Right kidney (tissue), 1 donor: Measurements from ENCODE around the gene CIBAR2.

ENCODE experiments used
- DNase-seq: peaks from one replicate; pipeline ENCODE4 v3.0.0-alpha.2; 2016

Gene CIBAR2

GRCh38 chr16:85083051-85083639, 29.1 kb downstream of the CIBAR2 start:
- DNase-seq = no peak

GRCh38 chr16:85082173-85083050, 29.9 kb downstream of the CIBAR2 start:
- peak; percentile 64 for DNase-seq

- DNase-seq = no peak
These were observed 30.5 kb downstream of the CIBAR2 start for GRCh38 chr16:85081765-85082164.

- no peak for DNase-seq
These were observed 31.2 kb downstream of the CIBAR2 start for GRCh38 chr16:85081038-85081437.

GRCh38 chr16:85079785-85080570, 32.3 kb downstream of the CIBAR2 start:
- no peak for DNase-seq

- DNase-seq = no peak
These were observed 33.3 kb downstream of the CIBAR2 start for GRCh38 chr16:85078952-85079351.

GRCh38 chr16:85078226-85078625, 34.0 kb downstream of the CIBAR2 start:
- DNase-seq = no peak

- DNase-seq = no peak
These were observed 34.6 kb downstream of the CIBAR2 start for GRCh38 chr16:85077576-85078125.

GRCh38 chr16:85077039-85077438, 35.2 kb downstream of the CIBAR2 start:
- DNase-seq = no peak

- DNase-seq = no peak
These were observed 36.9 kb downstream of the CIBAR2 start for GRCh38 chr16:85075236-85075924.

- DNase-seq = no peak
These were observed 37.9 kb downstream of the CIBAR2 start for GRCh38 chr16:85074225-85074914.

- DNase-seq = no peak
These were observed 39.3 kb downstream of the CIBAR2 start for GRCh38 chr16:85072947-85073346.

GRCh38 chr16:85072076-85072860, 40.0 kb downstream of the CIBAR2 start:
- DNase-seq = no peak

- no peak for DNase-seq
These were observed 43.1 kb downstream of the CIBAR2 start for GRCh38 chr16:85069171-85069570.

- no peak for DNase-seq
These were observed 43.5 kb downstream of the CIBAR2 start for GRCh38 chr16:85068746-85069145.

- DNase-seq = no peak
These were observed 44.8 kb downstream of the CIBAR2 start for GRCh38 chr16:85067426-85067825.

- no peak for DNase-seq
These were observed 45.2 kb downstream of the CIBAR2 start for GRCh38 chr16:85067024-85067423.

- no peak for DNase-seq
These were observed 45.9 kb downstream of the CIBAR2 start for GRCh38 chr16:85066346-85066885.

GRCh38 chr16:85065099-85065498, 47.2 kb downstream of the CIBAR2 start:
- no peak for DNase-seq

GRCh38 chr16:85064186-85064585, 48.1 kb downstream of the CIBAR2 start:
- DNase-seq = no peak
